GM19238 (cell line): Measurements from ENCODE around the gene HIBCH.
A peak's percentile ranks its signal among the peaks of the same experiment; 100 is the strongest.

Experiments
- DNase-seq: peaks from one replicate; pipeline ENCODE4 v3.0.0; 2011; ENCODE audit warnings: low spot score; ENCODE audit not compliant: insufficient read length

Gene HIBCH

GRCh38 chr2:190199109-190199508 is 120.5 kb downstream of the HIBCH start:
- no peak for DNase-seq

DNA sequence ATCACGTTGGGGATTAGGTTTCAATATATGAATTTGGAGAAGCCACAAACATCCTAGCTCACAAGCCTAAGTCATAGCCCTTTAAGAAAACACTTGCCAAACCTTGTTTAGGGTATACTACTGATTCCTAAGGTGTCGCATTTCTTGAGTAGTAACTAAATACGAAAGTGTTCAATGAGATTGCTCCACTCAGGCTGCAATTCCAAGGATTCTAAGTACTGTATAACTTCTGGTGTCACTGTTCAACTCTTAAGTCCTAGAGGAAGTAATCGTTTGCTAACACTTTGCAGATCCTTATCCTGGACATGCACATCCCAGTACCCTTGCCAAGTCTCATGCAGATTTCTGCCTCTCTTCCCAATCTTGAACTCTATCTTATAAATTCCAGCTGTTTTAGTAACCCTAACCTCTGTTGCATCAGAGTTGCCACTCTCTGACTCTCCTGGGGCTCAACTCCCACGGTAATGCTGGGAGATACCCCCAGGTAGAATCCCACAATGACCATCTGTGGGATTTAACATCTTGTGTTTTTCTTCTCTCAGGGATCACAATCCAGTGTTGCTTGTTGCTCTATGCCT is 122.4 kb downstream of the HIBCH start:
- DNase-seq = no peak

- DNase-seq = no peak
Observed at GRCh38 chr2:190190507-190191162, 129.0 kb downstream of the HIBCH start.

GRCh38 chr2:190188289-190188688 is 131.3 kb downstream of the HIBCH start:
- no peak for DNase-seq

DNA sequence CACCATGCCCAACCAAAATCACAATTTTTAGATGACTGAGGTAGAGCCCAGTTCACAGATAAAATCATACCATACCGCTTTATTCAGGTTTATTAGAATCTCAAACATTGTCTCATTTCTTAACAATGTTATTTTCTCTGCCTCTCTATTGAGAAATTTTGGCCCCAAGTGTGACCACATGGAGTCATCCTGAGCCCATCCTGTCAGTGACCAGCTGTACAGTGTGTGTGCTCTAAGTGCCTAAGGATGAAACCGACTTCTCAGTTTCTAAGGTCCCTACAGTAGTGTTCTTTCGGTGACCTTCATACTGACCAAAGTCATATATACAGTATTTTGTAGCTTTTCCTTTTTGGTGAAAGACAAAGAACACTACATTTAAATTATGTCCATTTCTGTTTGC is 133.4 kb downstream of the HIBCH start:
- no peak for DNase-seq

DNA sequence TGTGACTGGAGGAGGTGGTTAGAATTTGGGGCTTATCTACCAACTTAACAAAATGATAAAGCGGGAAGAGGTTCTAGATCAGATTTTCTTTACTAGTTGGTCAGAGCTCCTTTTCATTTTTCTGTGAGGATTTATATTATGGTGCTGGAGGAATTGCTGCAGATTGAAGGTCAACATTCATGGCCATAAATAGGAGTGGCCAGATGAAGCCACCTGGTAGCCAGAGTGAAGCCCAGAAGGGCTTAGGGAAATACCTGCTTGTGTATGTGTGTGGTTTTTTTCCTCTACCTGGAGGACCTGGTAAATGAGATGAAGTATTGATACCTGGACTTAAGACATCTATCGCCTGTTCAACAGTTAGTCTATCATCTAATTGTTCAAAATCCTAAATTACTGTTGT is 134.2 kb downstream of the HIBCH start:
- no peak for DNase-seq

DNA sequence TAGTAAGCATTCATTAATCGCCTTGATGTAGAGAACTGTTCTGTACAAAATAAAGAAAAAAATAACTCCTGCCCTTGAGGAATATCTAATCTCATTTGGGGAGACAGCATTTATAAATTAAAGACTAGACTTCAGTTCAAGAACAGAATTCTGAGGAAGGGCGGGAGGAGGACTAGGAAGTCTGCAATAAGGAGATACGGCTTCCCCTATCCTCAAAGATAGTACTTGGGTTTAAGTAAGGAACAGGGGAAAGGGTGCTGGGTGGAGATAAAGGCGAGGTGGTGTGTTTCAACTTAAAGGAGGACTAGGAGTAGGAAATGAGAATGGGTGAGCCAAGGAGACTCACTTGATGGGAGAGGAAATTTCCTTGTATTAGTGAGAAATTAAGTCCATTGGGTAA is 135.2 kb downstream of the HIBCH start:
- no peak for DNase-seq

GRCh38 chr2:190183539-190183938 is 136.1 kb downstream of the HIBCH start:
- DNase-seq = no peak

GRCh38 chr2:190182071-190182524 is 137.5 kb downstream of the HIBCH start:
- DNase-seq = no peak

GRCh38 chr2:190181123-190181669 is 138.4 kb downstream of the HIBCH start:
- DNase-seq = no peak

GRCh38 chr2:190180313-190181122 is 139.1 kb downstream of the HIBCH start:
- DNase-seq = peak; percentile 80

GRCh38 chr2:190179754-190180312 is 139.8 kb downstream of the HIBCH start:
- DNase-seq = no peak

DNA sequence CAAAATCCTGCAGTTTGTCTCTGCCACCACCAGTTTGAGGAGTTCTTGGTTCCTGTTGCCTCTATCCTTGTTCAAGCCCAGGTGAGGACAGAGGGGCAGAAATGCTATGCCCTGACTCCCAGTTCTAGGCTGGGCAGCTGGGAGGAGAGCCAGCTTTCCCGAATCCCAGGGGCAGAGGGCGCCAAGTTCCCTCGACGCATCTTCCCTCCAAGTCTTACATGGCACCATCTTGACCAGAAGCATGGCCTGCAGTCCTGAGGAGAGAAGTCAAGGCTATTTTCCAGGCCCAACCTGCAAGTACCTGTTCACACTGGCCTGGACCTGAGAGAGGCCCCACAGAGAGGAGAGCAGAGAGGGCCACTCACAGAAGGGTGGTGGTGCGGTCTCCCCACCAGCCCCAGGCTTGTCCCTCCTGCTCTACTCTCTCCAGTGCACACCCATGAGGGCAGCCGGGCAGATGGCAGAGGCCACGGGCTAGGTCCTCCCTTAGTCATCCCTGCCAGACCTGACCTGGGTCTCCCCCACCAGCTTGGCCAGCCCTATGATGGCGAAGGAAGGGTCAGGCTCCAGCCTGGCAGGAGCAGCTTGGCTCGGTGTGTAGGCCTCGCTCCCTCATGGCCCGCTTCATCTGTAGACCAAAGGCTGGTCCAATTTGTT is 141.4 kb downstream of the HIBCH start:
- DNase-seq = no peak

GRCh38 chr2:190177249-190178040 is 142.2 kb downstream of the HIBCH start:
- no peak for DNase-seq

DNA sequence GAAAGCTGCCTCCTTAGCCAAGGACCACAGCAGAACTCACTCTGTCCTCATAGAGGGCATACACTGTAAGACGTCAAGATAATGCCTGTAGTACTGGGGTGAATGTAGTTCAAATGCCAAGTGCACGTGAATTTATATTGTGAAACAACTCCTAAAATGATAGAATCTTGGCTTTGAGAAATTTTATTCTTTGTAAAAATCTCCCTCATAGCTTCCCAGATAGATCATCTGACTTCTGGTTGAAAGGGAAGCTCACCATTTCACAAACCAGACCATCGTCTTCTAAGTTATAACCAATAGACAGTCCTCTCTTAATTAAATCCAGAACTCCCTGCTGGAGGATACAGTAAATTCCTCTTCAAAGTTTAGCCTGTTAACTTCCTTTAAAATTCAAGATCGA is 146.2 kb downstream of the HIBCH start:
- DNase-seq = no peak

DNA sequence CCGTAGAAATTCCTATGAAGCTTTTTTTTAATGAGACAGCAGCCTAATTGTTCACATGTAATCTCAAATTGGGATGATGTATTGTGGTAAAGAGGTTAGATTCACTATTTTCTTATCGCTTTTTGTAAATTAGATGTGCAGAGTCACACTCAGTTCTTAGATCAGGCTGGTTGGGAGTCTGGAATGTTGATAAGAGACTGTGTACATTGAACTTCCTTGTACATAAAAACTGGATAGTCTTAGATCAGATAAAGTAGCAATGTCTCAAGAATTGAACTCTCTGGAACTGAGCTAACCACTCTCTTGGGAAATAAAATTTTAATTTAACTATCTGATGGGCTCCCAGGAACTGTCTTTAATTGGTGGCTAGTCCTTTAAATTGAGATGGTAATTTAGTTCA is 149.0 kb downstream of the HIBCH start:
- DNase-seq = no peak

- DNase-seq = no peak
Observed at GRCh38 chr2:190169221-190170072, 150.2 kb downstream of the HIBCH start.

- no peak for DNase-seq
Observed at GRCh38 chr2:190167702-190168101, 151.9 kb downstream of the HIBCH start.

GRCh38 chr2:190165491-190165890 is 154.1 kb downstream of the HIBCH start:
- DNase-seq = no peak

DNA sequence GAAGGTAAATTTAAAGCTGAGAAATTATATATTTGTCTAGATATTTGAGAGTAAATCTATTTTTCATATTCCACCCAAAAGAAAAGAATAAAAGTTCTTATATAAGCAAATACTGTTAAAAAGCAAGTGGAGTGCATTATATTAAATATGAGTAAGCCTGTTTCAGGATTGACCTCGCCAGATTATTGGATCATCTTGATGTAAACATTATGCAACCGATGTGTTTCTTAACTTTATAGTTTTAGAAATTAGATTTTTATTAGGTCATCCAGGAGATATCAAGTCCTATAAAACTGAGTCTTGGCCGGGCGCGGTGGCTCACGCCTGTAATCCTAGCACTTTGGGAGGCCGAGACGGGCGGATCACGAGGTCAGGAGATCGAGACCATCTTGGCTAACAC is 156.8 kb downstream of the HIBCH start:
- DNase-seq = no peak
